RCC 7860 (cell line): ENCODE results near the gene MON1B.
"Not testable (repeated sequence)": the region's sequence is repeated elsewhere in the genome, so short reads cannot be mapped to it uniquely, and the experiment has no call there.

Experiments
- DNase-seq: peaks from one replicate; pipeline ENCODE4 v3.0.0-alpha.2; 2015; ENCODE audit warnings: low spot score
- FAIRE-seq: peaks from 2 replicates; lab custom pipeline; 2012; peaks lifted over from hg19 to GRCh38; lab: Jason Lieb, UNC

The MON1B gene

GRCh38 chr16:77190478-77191258, at the start of gene MON1B:
TSS of gene MON1B (plus strand) at chr16:77191190. CDS start at chr16:77191486, 296 bp downstream.
- DNase-seq (peak; percentile 95), FAIRE-seq (peak; percentile 94)

GRCh38 chr16:77143364-77143763, 47.6 kb upstream of the MON1B start:
- DNase-seq (no peak), FAIRE-seq (no peak)

- DNase-seq, result no peak
- no peak for FAIRE-seq
Measured at GRCh38 chr16:77148121-77148520, 42.9 kb upstream of the MON1B start.

GRCh38 chr16:77157346-77158058, 33.5 kb upstream of the MON1B start:
- FAIRE-seq (no peak), DNase-seq (no peak)

GRCh38 chr16:77158293-77158692, 32.7 kb upstream of the MON1B start:
- no peak for DNase-seq
- no peak for FAIRE-seq

GRCh38 chr16:77165006-77165405, 26.0 kb upstream of the MON1B start:
- FAIRE-seq (no peak), DNase-seq (no peak)

GRCh38 chr16:77165536-77166236, 25.3 kb upstream of the MON1B start:
- not testable (repeated sequence) for FAIRE-seq

GRCh38 chr16:77166726-77167125, 24.3 kb upstream of the MON1B start:
- FAIRE-seq, result no peak
- no peak for DNase-seq

More at GRCh38 chr16:77165536-77166236, 25.3 kb upstream of the MON1B start:
- not testable (repeated sequence) for DNase-seq

- FAIRE-seq (no peak), DNase-seq (no peak)
Measured at GRCh38 chr16:77168901-77169300, 22.1 kb upstream of the MON1B start.

- DNase-seq (peak; percentile 18), FAIRE-seq (no peak)
Measured at GRCh38 chr16:77169650-77170236, 21.2 kb upstream of the MON1B start.

GRCh38 chr16:77170805-77171204, 20.2 kb upstream of the MON1B start:
- no peak for DNase-seq
- no peak for FAIRE-seq

GRCh38 chr16:77171745-77172635, 19.0 kb upstream of the MON1B start:
- FAIRE-seq, result peak; percentile 74

GRCh38 chr16:77172951-77173350, 18.0 kb upstream of the MON1B start:
- no peak for DNase-seq
- no peak for FAIRE-seq

More at GRCh38 chr16:77171745-77172635, 19.0 kb upstream of the MON1B start:
- DNase-seq, result peak; percentile 43

GRCh38 chr16:77183137-77183536, 7.9 kb upstream of the MON1B start:
- DNase-seq, result no peak
- no peak for FAIRE-seq

- not testable (repeated sequence) for FAIRE-seq, DNase-seq
Measured at GRCh38 chr16:77186298-77186697, 4.7 kb upstream of the MON1B start.

- FAIRE-seq (no peak), DNase-seq (no peak)
Measured at GRCh38 chr16:77190190-77190477, 856 bp upstream of the MON1B start.

- DNase-seq, result no peak
- no peak for FAIRE-seq
Measured at GRCh38 chr16:77191259-77191969, 424 bp downstream of the MON1B start.

- no peak for FAIRE-seq
- DNase-seq, result no peak
Measured at GRCh38 chr16:77193377-77193776, 2.4 kb downstream of the MON1B start.
